OCI-LY3 (cell line): Measurements from ENCODE around the gene ROBO1.

Experiments used
- EZH2phosphoT487 ChIP-seq: fragments of 200-600 bp; shearing (Covaris generic); IDR thresholded peaks from 2 replicates; pipeline ENCODE4 v1.6.1; 2018; ENCODE audit warnings: antibody characterized with exemption, mixed run types, low read depth
- TF ChIP-seq, protein P1 (sequence below): fragments of 200-600, 300-600 bp; sonication (generic); IDR thresholded peaks from 2 replicates; pipeline ENCODE4 v1.5.1; 2014; ENCODE audit warnings: antibody characterized with exemption, low read length, low read depth

DNA sequence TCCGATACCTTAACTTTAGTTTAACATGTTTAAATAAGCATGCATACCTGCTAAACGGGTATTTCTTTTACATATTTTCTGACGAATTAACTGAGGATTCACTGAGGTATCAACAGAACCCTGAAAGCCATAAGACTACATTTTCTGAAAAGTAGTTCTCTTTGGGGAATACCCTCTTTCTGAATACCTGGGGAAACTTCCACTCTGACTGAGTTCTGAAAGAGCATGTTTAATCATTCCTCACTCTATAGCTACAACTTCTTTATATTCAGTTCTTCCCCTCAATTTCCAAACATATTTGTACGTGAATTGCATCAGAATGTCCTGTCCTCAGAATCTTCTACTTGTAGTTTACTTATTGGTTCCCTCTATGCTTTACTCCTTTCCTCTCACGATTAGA, 403.0 kb downstream of the ROBO1 start:
- TF ChIP-seq, protein P1, sequence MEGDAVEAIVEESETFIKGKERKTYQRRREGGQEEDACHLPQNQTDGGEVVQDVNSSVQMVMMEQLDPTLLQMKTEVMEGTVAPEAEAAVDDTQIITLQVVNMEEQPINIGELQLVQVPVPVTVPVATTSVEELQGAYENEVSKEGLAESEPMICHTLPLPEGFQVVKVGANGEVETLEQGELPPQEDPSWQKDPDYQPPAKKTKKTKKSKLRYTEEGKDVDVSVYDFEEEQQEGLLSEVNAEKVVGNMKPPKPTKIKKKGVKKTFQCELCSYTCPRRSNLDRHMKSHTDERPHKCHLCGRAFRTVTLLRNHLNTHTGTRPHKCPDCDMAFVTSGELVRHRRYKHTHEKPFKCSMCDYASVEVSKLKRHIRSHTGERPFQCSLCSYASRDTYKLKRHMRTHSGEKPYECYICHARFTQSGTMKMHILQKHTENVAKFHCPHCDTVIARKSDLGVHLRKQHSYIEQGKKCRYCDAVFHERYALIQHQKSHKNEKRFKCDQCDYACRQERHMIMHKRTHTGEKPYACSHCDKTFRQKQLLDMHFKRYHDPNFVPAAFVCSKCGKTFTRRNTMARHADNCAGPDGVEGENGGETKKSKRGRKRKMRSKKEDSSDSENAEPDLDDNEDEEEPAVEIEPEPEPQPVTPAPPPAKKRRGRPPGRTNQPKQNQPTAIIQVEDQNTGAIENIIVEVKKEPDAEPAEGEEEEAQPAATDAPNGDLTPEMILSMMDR = no peak
- no peak for TF ChIP-seq EZH2phosphoT487
